ENCODE measurements around the gene IL17RE.
A peak's percentile ranks its signal among the peaks of the same experiment; 100 is the strongest.

- no peak for TF ChIP-seq EP300 (IDR thresholded peaks at IDR 0.05; ENCODE audit: low read length)
- no peak for TF ChIP-seq STAT6 (CRISPR knock-in tag; IDR thresholded peaks at IDR 0.05)
- peak; percentile 42; the same call in 1 of the 2 replicates for TF ChIP-seq FOSL1 (tag; conservative IDR thresholded peaks at IDR 0.05)
- peak; percentile 77 for TF ChIP-seq POLR2A (conservative IDR thresholded peaks at IDR 0.05)
- TF ChIP-seq CREB5 (CRISPR knock-in tag; IDR thresholded peaks at IDR 0.05), result no peak
- TF ChIP-seq CTCF (IDR thresholded peaks at IDR 0.05 in 2 of 3, conservative IDR thresholded peaks at IDR 0.05 in 1 of 3; ENCODE audit: insufficient read depth in 2 of 3, low read depth in 1 of 3, low read length in 3 of 3), result peak; percentile 68 to 98 (median 95)
Observed at GRCh38 chr3:9862391-9863057, 40.1 kb upstream of the IL17RE start.

Measured in K562 (cell line).